Adrenal gland (tissue), 12 donors: ENCODE data around the gene SLC26A1. TPM values are rescaled to one million over a fixed set of nuclear protein-coding genes. Genes with fewer than 3 reads are reported as not detected.

ENCODE experiments used
- DNase-seq, 7 donors: peaks; one replicate each; pipeline ENCODE4 v3.0.0-alpha.2; 2019 to 2020
- H3K27ac ChIP-seq, 5 donors: fragments of 200-600 bp; sonication (generic) in 4 of 5; 1 replicate in 3 of 5; 2 replicates in 2 of 5; pipeline versions ENCODE4 v1.5.1 to v1.8.0; 2016 to 2020; ENCODE audit warnings: mild to moderate bottlenecking in 1 of 5
- H3K27me3 ChIP-seq: fragments of 200-600 bp; 2 replicates; pipeline ENCODE4 v1.8.0; 2021
- H3K36me3 ChIP-seq, 2 donors: fragments of 200-600 bp; replicated peaks in 1 of 2; 1 replicate in 1 of 2; 2 replicates in 1 of 2; pipeline versions ENCODE4 v1.5.1 to v1.8.0; 2018 to 2022
- H3K4me1 ChIP-seq, 2 donors: fragments of 200-600 bp; replicated peaks in 1 of 2; 1 replicate in 1 of 2; 2 replicates in 1 of 2; pipeline versions ENCODE4 v1.5.1 to v1.8.0; 2018 to 2021
- H3K4me3 ChIP-seq, 4 donors: fragments of 200-600 bp; sonication (generic) in 3 of 4; one replicate each; pipeline ENCODE4 v1.5.1; 2016 to 2018
- H3K9me3 ChIP-seq, 3 donors: fragments of 200-600 bp; sonication (generic) in 1 of 3; replicated peaks in 1 of 3; 1 replicate in 2 of 3; 2 replicates in 1 of 3; pipeline versions ENCODE4 v1.5.1 to v1.8.0; 2016 to 2021
- CTCF ChIP-seq, 6 experiments: fragments of 450-650 bp in 4 of 6; fragments of 200-600 bp in 2 of 6; sonication (generic) in 1 of 6; IDR thresholded peaks; 1 replicate in 5 of 6; 2 replicates in 1 of 6; pipeline versions ENCODE4 v1.5.1 to v1.8.0; 2016 to 2021; ENCODE audit warnings: antibody characterized with exemption in 6 of 6, mild to moderate bottlenecking in 2 of 6, moderate library complexity in 1 of 6
- POLR2A ChIP-seq, 2 donors: fragments of 450-650 bp; IDR thresholded peaks; one replicate each; pipeline ENCODE4 v1.6.1; 2017; ENCODE audit warnings: antibody characterized with exemption in 2 of 2, mild to moderate bottlenecking in 2 of 2, moderate library complexity in 1 of 2
- WGBS, 4 donors: extraction: QIAGEN DNeasy Blood & Tissue Kit in 2 of 4; methylation state at CpG; one replicate each; pipeline versions ENCODE4 v1.1.5 to v1.1.7; 2013 to 2017; 5-methylcytosine and 5-hydroxymethylcytosine counted together
- intact Hi-C, 2 donors: fragments of 100-400 bp; cut with DNase I; formaldehyde crosslinking; loops; one replicate each; pipeline versions ENCODE4 v1.14.1 to v1.15.0; 2022 to 2023
- polyA plus RNA-seq, 3 donors: library from polyadenylated mRNA; stranded (reverse); fragments of 200-250 nt in 2 of 3; fragments of 350-450 nt in 1 of 3; fragmentation: Illumina TruSeq in 1 of 3; extraction: RNeasy Lipid Tissue Mini Kit (QIAGEN cat#74804) in 1 of 3; gene quantifications; one replicate each; pipeline ENCODE4 v1.2.3, GENCODE V29; 2013 to 2014
- total RNA-seq, 9 donors: library from RNA; depleted of rRNA in 4 of 9; stranded (reverse); fragments of >200 nt in 4 of 9; fragments of 120-200 nt in 1 of 9; fragmentation: NEBNext Ultra II Directional in 1 of 9; extraction: Animal tissue kit (Norgen Biotek cat#: 25700) in 1 of 9; gene quantifications; one replicate each; pipeline versions ENCODE4 v1.1.0 to v1.2.4, GENCODE V29; 2013 to 2023
- donor health status: healthy with polysubstance abuse.
- donor health status: Bipolar disorder and iron deficiency.
- donor health status: DM: yes; HTN: yes; CAD: no.
- donor health status: DM: no; HTN: no; CAD: no.
- donor health status: DM: no; HTN: no; CAD: no.
- donor health status: DM: yes; HTN: yes; CAD: no.

The SLC26A1 gene
- total and polyA plus RNA-seq, 12 donors: 0.85 to 55.0 (median 3.9) TPM

- Histone ChIP-seq H3K9me3 (no peaks in the 10 kb centered on the region), H3K4me3 (no peak overlapping the region), H3K27me3 (no peaks in the 10 kb centered on the region), H3K4me1 (no peaks in the 10 kb centered on the region), H3K27ac (no peak overlapping the region), H3K36me3 (peaks cover 0 to 13% of the 10 kb centered on the region in 2 donors)
- DNase-seq: no peak
- intact Hi-C loops: no loop called here
- 80 to 89% (median 83%) methylated on average over 8 to 19 of the region's 19 CpGs for WGBS, 4 donors
- TF ChIP-seq CTCF (IDR thresholded peaks at IDR 0.05) (no peak), POLR2A (IDR thresholded peaks at IDR 0.05) (no peak)
Measured at GRCh38 chr4:1021386-1022050, 28.3 kb upstream of the SLC26A1 start.

GRCh38 chr4:1019729-1020470, 26.7 kb upstream of the SLC26A1 start:
- TF ChIP-seq POLR2A (IDR thresholded peaks at IDR 0.05): no peak
- no peak for TF ChIP-seq CTCF (IDR thresholded peaks at IDR 0.05)
- no peaks in the 10 kb centered on the region for H3K27me3 ChIP-seq

GRCh38 chr4:1019320-1019719, 26.1 kb upstream of the SLC26A1 start:
- H3K4me1 ChIP-seq: peaks cover 6 to 20% of the 10 kb centered on the region in 2 donors
- intact Hi-C loops: no loop called here
- H3K27ac ChIP-seq: no peak overlapping the region
- no peaks in the 10 kb centered on the region for H3K27me3 ChIP-seq
- no peak for DNase-seq
- no peak overlapping the region for H3K4me3 ChIP-seq
- peaks cover 0 to under 1% of the 10 kb centered on the region in 2 donors for H3K36me3 ChIP-seq
- TF ChIP-seq CTCF (IDR thresholded peaks at IDR 0.05) (no peak), POLR2A (IDR thresholded peaks at IDR 0.05) (no peak)
- 66 to 69% (median 68%) methylated on average over 4 to 9 of the region's 9 CpGs; no CpG with 5 or more reads in 1 of the 4 donors for WGBS, 4 donors
- H3K9me3 ChIP-seq: no peaks in the 10 kb centered on the region

More at GRCh38 chr4:1019729-1020470, 26.7 kb upstream of the SLC26A1 start:
- H3K9me3 ChIP-seq: no peaks in the 10 kb centered on the region
- H3K4me3 ChIP-seq: no peak overlapping the region
- peaks cover 0 to 6% of the 10 kb centered on the region in 2 donors for H3K36me3 ChIP-seq
- 83 to 91% (median 86%) methylated on average over 7 to 23 of the region's 23 CpGs for WGBS, 4 donors
- peaks cover 3 to 15% of the 10 kb centered on the region in 2 donors for H3K4me1 ChIP-seq
- intact Hi-C loops: no loop called here
- no peak overlapping the region for H3K27ac ChIP-seq
- DNase-seq: no peak

- intact Hi-C loops: no loop called here
- Histone ChIP-seq H3K27ac (no peak overlapping the region), H3K4me1 (peaks cover 8 to 30% of the 10 kb centered on the region in 2 donors), H3K27me3 (no peaks in the 10 kb centered on the region), H3K4me3 (no peak overlapping the region), H3K9me3 (no peaks in the 10 kb centered on the region), H3K36me3 (no peaks in the 10 kb centered on the region)
- TF ChIP-seq POLR2A (IDR thresholded peaks at IDR 0.05) (no peak), CTCF (IDR thresholded peaks at IDR 0.05) (no peak)
- 77 to 84% (median 82%) methylated on average over 10 to 29 of the region's 29 CpGs for WGBS, 4 donors
- no peak for DNase-seq
Measured at GRCh38 chr4:1018147-1019020, 25.2 kb upstream of the SLC26A1 start.
